ENCODE data around the gene TBX2. TPM values are rescaled to one million over a fixed set of nuclear protein-coding genes. Genes with fewer than 3 reads are reported as not detected.
A peak's percentile ranks its signal among the peaks of the same experiment; 100 is the strongest.

TBX2 gene
- total RNA-seq: 1.1 and 3.6 TPM in 2 replicates
- long read RNA-seq: 0 reads

DNA sequence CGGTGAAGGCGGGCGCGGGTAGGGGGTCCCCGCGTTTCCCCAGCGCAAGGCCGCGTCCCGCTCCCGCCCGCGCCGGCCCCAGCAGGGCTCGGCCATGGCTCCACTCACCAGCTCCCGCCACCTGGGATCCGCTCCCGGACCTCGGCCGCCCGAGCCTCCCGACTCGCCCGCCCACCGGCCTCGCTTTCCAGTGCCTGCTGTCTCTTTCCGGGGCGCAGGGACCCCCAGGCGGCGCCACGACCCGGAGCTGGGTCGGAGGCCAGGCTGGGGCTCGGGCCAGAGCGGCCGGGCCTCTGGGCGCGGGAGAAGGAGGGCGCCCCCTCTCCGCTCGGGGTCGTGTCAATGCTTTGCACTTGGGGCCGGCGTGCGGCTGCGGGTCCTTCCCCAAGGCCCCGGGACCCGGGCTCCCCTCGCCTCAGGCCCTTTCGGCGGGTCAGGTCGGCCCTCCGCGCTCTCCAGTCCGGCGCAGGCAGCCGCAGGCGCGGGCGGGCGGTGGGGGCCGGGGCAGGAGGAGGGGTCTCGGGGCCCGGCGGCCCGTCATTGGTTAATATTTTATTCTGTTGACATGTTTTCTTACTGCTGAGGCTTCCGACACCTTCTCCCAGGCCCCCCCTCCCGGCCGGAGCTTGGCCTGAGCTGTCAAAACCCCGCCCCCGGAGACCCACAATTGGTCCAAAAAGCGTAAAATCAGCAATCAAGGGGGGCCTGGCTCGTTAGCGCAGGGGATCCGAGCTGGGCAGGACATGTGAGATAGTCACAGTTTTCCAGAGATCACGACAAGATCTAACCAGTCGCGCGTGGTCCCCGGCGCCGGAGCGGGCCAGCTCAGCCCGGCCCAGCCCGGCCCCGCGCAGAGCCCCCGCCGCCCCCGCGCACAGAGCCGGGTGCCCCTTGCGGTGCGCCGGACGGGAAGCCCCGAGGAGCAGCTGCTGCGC, at the start of gene TBX2:
TBX2 (plus strand) TSS at position 713 of the 935 bp plus-strand sequence. CDS start 334 bp downstream, outside the sequence.
- Mint-ChIP-seq H3K4me1 (ENCODE audit: low read depth) (peaks cover 18% of the 10 kb centered on the region), H3K9me3 (ENCODE audit: low read depth) (no peaks in the 10 kb centered on the region), H3K36me3 (ENCODE audit: insufficient read depth) (no peaks in the 10 kb centered on the region), H3K27ac (no peak within 1 kb of the TSS), H3K27me3 (peaks cover 71% of the 10 kb centered on the region), H3K4me3 (ENCODE audit: low read depth) (peak within 1 kb of the TSS; percentile 68)
- no peak for DNase-seq (ENCODE audit: low spot score, unreplicated experiment)
- TF ChIP-seq, protein P1, sequence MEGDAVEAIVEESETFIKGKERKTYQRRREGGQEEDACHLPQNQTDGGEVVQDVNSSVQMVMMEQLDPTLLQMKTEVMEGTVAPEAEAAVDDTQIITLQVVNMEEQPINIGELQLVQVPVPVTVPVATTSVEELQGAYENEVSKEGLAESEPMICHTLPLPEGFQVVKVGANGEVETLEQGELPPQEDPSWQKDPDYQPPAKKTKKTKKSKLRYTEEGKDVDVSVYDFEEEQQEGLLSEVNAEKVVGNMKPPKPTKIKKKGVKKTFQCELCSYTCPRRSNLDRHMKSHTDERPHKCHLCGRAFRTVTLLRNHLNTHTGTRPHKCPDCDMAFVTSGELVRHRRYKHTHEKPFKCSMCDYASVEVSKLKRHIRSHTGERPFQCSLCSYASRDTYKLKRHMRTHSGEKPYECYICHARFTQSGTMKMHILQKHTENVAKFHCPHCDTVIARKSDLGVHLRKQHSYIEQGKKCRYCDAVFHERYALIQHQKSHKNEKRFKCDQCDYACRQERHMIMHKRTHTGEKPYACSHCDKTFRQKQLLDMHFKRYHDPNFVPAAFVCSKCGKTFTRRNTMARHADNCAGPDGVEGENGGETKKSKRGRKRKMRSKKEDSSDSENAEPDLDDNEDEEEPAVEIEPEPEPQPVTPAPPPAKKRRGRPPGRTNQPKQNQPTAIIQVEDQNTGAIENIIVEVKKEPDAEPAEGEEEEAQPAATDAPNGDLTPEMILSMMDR (IDR thresholded peaks at IDR 0.05; ENCODE audit: unreplicated experiment): peak; percentile 22

DNA sequence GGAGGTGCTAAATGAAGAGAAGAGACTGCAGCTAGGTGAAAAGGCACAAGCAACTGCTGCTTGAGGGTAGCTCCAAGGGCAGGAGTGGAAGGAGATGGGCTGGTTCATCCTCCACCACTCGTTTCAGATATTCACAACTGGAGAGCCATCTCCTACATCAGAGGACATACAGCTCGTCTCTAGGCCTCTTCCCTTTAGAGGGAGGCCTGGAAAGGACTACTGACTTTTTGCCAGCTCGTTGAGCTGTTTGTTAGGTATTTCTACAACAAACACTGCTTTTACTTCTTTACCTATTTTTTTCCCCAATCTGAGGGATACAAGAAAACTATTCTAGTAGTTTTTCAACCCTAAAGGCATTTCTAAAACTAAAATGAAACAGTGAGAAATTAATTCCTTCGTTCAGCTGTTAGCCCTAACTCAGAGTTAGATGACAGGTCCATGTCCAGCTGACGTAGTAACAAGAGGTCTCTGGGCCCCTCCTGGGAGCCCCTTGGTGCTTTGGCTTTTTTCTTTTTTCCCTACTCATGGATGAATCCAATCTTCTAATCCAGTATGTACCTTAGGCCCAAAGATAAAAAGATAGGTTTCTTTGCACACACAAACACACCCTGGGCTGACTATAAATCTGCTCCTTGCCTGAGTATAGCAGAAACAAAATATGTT, 47.8 kb upstream of the TBX2 start:
- H3K27me3 Mint-ChIP-seq: peaks cover 14% of the 10 kb centered on the region
- TF ChIP-seq, protein P1 (IDR thresholded peaks at IDR 0.05; ENCODE audit: unreplicated experiment): no peak
- H3K4me3 Mint-ChIP-seq (ENCODE audit: low read depth): no peak overlapping the region
- H3K36me3 Mint-ChIP-seq (ENCODE audit: insufficient read depth): no peaks in the 10 kb centered on the region
- DNase-seq (ENCODE audit: low spot score, unreplicated experiment): no peak
- H3K9me3 Mint-ChIP-seq (ENCODE audit: low read depth): no peaks in the 10 kb centered on the region
- H3K27ac Mint-ChIP-seq: no peak overlapping the region
- peaks cover 6% of the 10 kb centered on the region for H3K4me1 Mint-ChIP-seq (ENCODE audit: low read depth)

- H3K4me1 Mint-ChIP-seq (ENCODE audit: low read depth): peaks cover 8% of the 10 kb centered on the region
- peaks cover 14% of the 10 kb centered on the region for H3K27me3 Mint-ChIP-seq
- H3K9me3 Mint-ChIP-seq (ENCODE audit: low read depth): no peaks in the 10 kb centered on the region
- no peaks in the 10 kb centered on the region for H3K36me3 Mint-ChIP-seq (ENCODE audit: insufficient read depth)
- TF ChIP-seq, protein P1 (IDR thresholded peaks at IDR 0.05; ENCODE audit: unreplicated experiment): no peak
- no peak overlapping the region for H3K4me3 Mint-ChIP-seq (ENCODE audit: low read depth)
- H3K27ac Mint-ChIP-seq: no peak overlapping the region
- no peak for DNase-seq (ENCODE audit: low spot score, unreplicated experiment)
Observed at GRCh38 chr17:61352408-61352770, 47.3 kb upstream of the TBX2 start.

GRCh38 chr17:61352781-61353491, 46.7 kb upstream of the TBX2 start:
- Mint-ChIP-seq H3K4me3 (ENCODE audit: low read depth) (no peak overlapping the region), H3K36me3 (ENCODE audit: insufficient read depth) (no peaks in the 10 kb centered on the region), H3K27me3 (peaks cover 10% of the 10 kb centered on the region), H3K4me1 (ENCODE audit: low read depth) (peaks cover 8% of the 10 kb centered on the region), H3K27ac (no peak overlapping the region), H3K9me3 (ENCODE audit: low read depth) (no peaks in the 10 kb centered on the region)
- TF ChIP-seq, protein P1 (IDR thresholded peaks at IDR 0.05; ENCODE audit: unreplicated experiment): no peak
- DNase-seq (ENCODE audit: low spot score, unreplicated experiment): no peak

DNA sequence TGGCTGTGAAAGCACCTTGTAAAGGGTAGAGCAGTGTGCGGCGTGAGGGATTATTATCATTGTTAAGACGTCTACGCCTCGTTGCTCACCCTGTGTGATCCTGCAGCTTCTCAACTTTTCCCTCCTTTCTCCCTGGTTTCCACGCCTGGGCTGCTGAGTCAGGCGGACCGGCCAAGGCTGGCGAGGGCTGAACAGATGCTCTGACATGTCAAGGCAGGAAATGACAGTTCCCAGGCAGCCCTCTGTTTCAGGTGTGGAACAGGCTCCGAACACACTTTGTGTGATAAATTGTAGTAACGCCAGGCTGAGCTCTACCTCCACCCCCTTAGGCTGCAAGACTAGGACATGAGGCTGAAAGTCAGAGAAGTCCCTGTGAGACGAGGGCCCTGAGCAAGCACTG, 46.0 kb upstream of the TBX2 start:
- Mint-ChIP-seq H3K36me3 (ENCODE audit: insufficient read depth) (no peaks in the 10 kb centered on the region), H3K27ac (no peak overlapping the region), H3K4me3 (ENCODE audit: low read depth) (no peak overlapping the region), H3K9me3 (ENCODE audit: low read depth) (no peaks in the 10 kb centered on the region), H3K4me1 (ENCODE audit: low read depth) (peaks cover 8% of the 10 kb centered on the region), H3K27me3 (peaks cover 6% of the 10 kb centered on the region)
- TF ChIP-seq, protein P1 (IDR thresholded peaks at IDR 0.05; ENCODE audit: unreplicated experiment): no peak
- DNase-seq (ENCODE audit: low spot score, unreplicated experiment): no peak

All from progenitor cell of endocrine pancreas (in vitro differentiated cells).